ENCODE results near the gene GEMIN2.
"Not testable (repeated sequence)": the region's sequence is repeated elsewhere in the genome, so short reads cannot be mapped to it uniquely, and the experiment has no call there.

GEMIN2 gene

DNA sequence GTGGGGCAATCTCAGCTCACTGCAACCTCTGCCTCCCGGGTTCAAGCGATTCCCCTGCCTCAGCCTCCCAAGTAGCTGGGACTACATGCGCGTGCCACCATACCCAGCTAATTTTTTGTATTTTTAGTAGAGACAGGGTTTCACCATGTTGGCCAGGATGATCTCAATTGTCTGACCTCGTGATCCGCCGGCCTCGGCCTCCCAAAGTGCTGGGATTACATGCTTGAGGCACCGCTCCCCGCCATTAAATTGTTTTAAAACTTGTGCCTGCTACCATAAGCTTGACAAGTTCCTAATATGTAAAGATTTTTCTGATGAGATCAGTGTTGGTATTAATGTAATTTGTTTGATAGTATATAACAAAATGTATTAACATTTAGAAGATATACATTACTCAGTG lies 14.9 kb upstream of the GEMIN2 start:
- H3K9ac ChIP-seq (ENCODE audit: low read length) = not testable (repeated sequence)
- H3K4me1 ChIP-seq (ENCODE audit: control insufficient read depth, insufficient read depth, low read length) = peaks cover 21% of the 10 kb centered on the region

GRCh38 chr14:39099748-39100147 lies 14.4 kb upstream of the GEMIN2 start:
- Histone ChIP-seq H3K27me3 (ENCODE audit: control insufficient read depth, insufficient read depth, low read length) (no peaks in the 10 kb centered on the region), H3K9ac (ENCODE audit: low read length) (no peak overlapping the region), H3K4me1 (ENCODE audit: control insufficient read depth, insufficient read depth, low read length) (peaks cover 24% of the 10 kb centered on the region), H3K4me3 (ENCODE audit: low read length) (no peak overlapping the region), H3K36me3 (ENCODE audit: control insufficient read depth, insufficient read depth, low read length) (no peaks in the 10 kb centered on the region), H3K9me3 (ENCODE audit: control insufficient read depth, low read length) (no peaks in the 10 kb centered on the region)

More for the DNA sequence above, 14.9 kb upstream of the GEMIN2 start:
- not testable (repeated sequence) for H3K27me3 ChIP-seq (ENCODE audit: control insufficient read depth, insufficient read depth, low read length); H3K4me3 ChIP-seq (ENCODE audit: low read length); H3K9me3 ChIP-seq (ENCODE audit: control insufficient read depth, low read length); H3K36me3 ChIP-seq (ENCODE audit: control insufficient read depth, insufficient read depth, low read length)

- H3K9me3 ChIP-seq (ENCODE audit: control insufficient read depth, low read length) = no peaks in the 10 kb centered on the region
- peak overlapping the region; percentile 38 for H3K4me3 ChIP-seq (ENCODE audit: low read length)
- no peaks in the 10 kb centered on the region for H3K27me3 ChIP-seq (ENCODE audit: control insufficient read depth, insufficient read depth, low read length)
- peaks cover 24% of the 10 kb centered on the region for H3K4me1 ChIP-seq (ENCODE audit: control insufficient read depth, insufficient read depth, low read length)
- H3K9ac ChIP-seq (ENCODE audit: low read length) = peak overlapping the region; percentile 98
- no peaks in the 10 kb centered on the region for H3K36me3 ChIP-seq (ENCODE audit: control insufficient read depth, insufficient read depth, low read length)
Observed at GRCh38 chr14:39102265-39102968, 11.7 kb upstream of the GEMIN2 start.

DNA sequence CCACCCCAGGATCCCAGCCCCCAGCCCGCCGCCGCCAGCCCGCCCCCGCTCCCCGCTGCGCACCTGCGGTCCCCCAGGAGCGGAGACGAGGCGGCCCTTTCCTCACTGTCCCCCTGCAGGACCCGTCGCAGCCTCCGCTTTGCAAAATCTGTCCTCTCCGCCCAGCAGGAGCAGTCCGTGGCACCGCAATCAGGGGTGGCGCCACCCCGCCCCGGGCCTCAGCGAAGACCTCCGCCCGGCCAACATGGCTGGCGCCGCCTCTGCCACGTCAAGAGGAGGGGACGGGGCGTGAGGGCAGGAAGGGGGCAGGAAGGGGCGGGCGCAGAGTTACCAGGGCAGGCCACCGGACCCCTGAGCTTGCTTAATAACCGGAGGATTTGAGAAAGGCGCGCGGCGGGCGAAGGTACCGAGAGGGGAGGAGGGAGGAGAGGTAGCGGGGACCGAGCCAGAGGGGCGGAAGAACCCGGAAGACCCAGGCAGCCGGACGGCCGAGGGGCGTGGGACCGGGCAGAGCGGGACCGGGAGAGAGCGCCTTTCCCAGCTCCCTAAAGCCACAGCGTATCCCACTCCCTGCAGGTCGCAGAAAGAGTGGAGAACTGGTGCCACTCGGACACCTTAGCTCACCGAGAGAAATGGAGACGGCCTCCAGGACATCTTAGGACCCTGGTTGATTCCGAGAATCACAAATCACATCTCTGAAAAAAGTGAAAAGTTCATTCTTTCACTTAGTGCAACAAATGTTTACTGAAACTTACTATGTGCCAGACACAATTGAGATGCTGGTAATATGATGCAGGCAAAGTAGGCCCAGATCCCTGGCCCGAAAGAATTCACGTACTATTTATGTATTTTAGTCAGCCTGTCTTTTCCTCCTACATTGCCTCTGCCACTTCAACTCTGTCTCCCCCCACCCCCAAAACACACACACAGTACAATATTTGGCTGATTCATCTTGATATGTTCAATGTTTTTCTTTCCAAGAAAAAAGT lies 10.9 kb upstream of the GEMIN2 start, which contains the start of gene SEC23A:
Gene SEC23A (minus strand): TSS at position 267 of the 989 bp plus-strand sequence. CDS start 7,117 bp downstream, outside the sequence.
- Histone ChIP-seq H3K9me3 (ENCODE audit: control insufficient read depth, low read length) (no peaks in the 10 kb centered on the region), H3K4me1 (ENCODE audit: control insufficient read depth, insufficient read depth, low read length) (peaks cover 20% of the 10 kb centered on the region), H3K27me3 (ENCODE audit: control insufficient read depth, insufficient read depth, low read length) (no peaks in the 10 kb centered on the region), H3K36me3 (ENCODE audit: control insufficient read depth, insufficient read depth, low read length) (no peaks in the 10 kb centered on the region), H3K4me3 (ENCODE audit: low read length) (peak within 1 kb of the TSS; percentile 74), H3K9ac (ENCODE audit: low read length) (peak within 1 kb of the TSS; percentile 98)

DNA sequence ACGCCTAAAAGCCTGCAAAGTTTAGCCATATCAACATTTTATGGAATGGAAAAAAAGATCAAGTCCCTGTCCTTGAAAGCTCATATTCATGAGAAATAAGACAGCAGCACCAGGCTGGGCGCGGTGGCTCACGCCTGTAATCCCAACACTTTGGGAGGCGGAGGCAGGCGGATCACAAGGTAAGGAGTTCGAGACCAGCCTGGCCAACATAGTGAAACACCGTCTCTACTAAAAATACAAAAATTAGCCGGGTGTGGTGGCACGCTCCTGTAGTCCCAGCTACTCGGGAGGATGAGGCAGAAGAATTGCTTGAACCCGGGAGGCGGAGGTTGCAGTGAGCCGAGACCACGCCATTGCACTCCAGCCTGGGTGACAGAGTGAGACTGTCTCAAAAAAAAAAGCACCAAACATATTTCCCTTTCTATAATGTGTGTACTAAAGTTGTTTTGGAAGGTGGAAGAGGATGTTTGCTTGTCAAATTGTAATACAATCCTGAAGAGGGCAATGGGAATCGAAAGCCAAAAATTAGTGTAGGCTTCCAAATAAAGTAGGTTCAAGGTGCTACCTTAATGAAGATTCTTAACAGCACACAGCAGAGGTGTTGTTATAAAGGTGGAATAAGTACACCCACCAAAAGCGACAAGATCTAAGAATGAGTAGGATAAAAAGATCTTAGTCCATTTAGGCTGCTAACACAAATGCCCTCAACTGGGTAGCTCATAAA lies 9.9 kb upstream of the GEMIN2 start:
- H3K4me3 ChIP-seq (ENCODE audit: low read length) = peak overlapping the region; percentile 74

GRCh38 chr14:39107591-39107996 lies 6.5 kb upstream of the GEMIN2 start:
- H3K27me3 ChIP-seq (ENCODE audit: control insufficient read depth, insufficient read depth, low read length) = no peaks in the 10 kb centered on the region
- H3K9me3 ChIP-seq (ENCODE audit: control insufficient read depth, low read length) = no peaks in the 10 kb centered on the region
- H3K4me1 ChIP-seq (ENCODE audit: control insufficient read depth, insufficient read depth, low read length) = peaks cover 13% of the 10 kb centered on the region
- H3K9ac ChIP-seq (ENCODE audit: low read length) = no peak overlapping the region
- H3K4me3 ChIP-seq (ENCODE audit: low read length) = no peak overlapping the region
- no peaks in the 10 kb centered on the region for H3K36me3 ChIP-seq (ENCODE audit: control insufficient read depth, insufficient read depth, low read length)

More for the DNA sequence above, 9.9 kb upstream of the GEMIN2 start:
- H3K9ac ChIP-seq (ENCODE audit: low read length) = peak overlapping the region; percentile 98
- H3K27me3 ChIP-seq (ENCODE audit: control insufficient read depth, insufficient read depth, low read length); H3K36me3 ChIP-seq (ENCODE audit: control insufficient read depth, insufficient read depth, low read length); H3K9me3 ChIP-seq (ENCODE audit: control insufficient read depth, low read length): not testable (repeated sequence)
- peaks cover 21% of the 10 kb centered on the region for H3K4me1 ChIP-seq (ENCODE audit: control insufficient read depth, insufficient read depth, low read length)

DNA sequence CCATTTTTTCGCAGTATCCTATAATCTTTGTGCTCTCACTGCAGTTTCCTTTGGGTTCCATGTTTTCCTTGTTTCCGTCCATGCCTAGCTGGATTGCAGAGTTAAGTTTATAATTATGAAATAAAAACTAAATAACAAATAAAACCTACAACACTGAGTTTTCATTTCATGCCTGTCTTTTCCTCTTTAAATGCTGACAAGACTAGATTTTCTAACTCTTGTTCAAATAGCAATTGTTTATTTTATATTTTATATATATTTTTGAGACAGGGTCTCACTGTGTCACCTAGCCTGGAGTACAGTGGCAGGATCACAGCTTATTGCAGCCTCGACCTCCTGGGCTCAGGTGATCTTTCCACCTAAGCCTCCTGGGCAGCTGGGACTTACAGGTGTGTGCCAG lies 5.3 kb upstream of the GEMIN2 start:
- H3K4me1 ChIP-seq (ENCODE audit: control insufficient read depth, insufficient read depth, low read length) = peaks cover 12% of the 10 kb centered on the region
- H3K4me3 ChIP-seq (ENCODE audit: low read length) = no peak overlapping the region
- no peak overlapping the region for H3K9ac ChIP-seq (ENCODE audit: low read length)
- no peaks in the 10 kb centered on the region for H3K36me3 ChIP-seq (ENCODE audit: control insufficient read depth, insufficient read depth, low read length)
- no peaks in the 10 kb centered on the region for H3K27me3 ChIP-seq (ENCODE audit: control insufficient read depth, insufficient read depth, low read length)
- H3K9me3 ChIP-seq (ENCODE audit: control insufficient read depth, low read length) = no peaks in the 10 kb centered on the region

- Histone ChIP-seq H3K4me3 (ENCODE audit: low read length) (no peak overlapping the region), H3K9me3 (ENCODE audit: control insufficient read depth, low read length) (no peaks in the 10 kb centered on the region), H3K27me3 (ENCODE audit: control insufficient read depth, insufficient read depth, low read length) (no peaks in the 10 kb centered on the region), H3K36me3 (ENCODE audit: control insufficient read depth, insufficient read depth, low read length) (no peaks in the 10 kb centered on the region), H3K9ac (ENCODE audit: low read length) (peak overlapping the region; percentile 45), H3K4me1 (ENCODE audit: control insufficient read depth, insufficient read depth, low read length) (peaks cover 10% of the 10 kb centered on the region)
Observed at GRCh38 chr14:39109893-39110715, 4.0 kb upstream of the GEMIN2 start.

GRCh38 chr14:39113685-39114072 lies 444 bp upstream of the GEMIN2 start:
- Histone ChIP-seq H3K36me3 (ENCODE audit: control insufficient read depth, insufficient read depth, low read length) (no peaks in the 10 kb centered on the region), H3K27me3 (ENCODE audit: control insufficient read depth, insufficient read depth, low read length) (no peaks in the 10 kb centered on the region), H3K4me3 (ENCODE audit: low read length) (peak overlapping the region; percentile 72), H3K4me1 (ENCODE audit: control insufficient read depth, insufficient read depth, low read length) (peaks cover 11% of the 10 kb centered on the region), H3K9me3 (ENCODE audit: control insufficient read depth, low read length) (no peaks in the 10 kb centered on the region), H3K9ac (ENCODE audit: low read length) (peak overlapping the region; percentile 71)

GRCh38 chr14:39122330-39123138 lies 8.4 kb downstream of the GEMIN2 start:
- no peaks in the 10 kb centered on the region for H3K36me3 ChIP-seq (ENCODE audit: control insufficient read depth, insufficient read depth, low read length)
- no peaks in the 10 kb centered on the region for H3K27me3 ChIP-seq (ENCODE audit: control insufficient read depth, insufficient read depth, low read length)
- H3K9ac ChIP-seq (ENCODE audit: low read length) = no peak overlapping the region
- H3K4me3 ChIP-seq (ENCODE audit: low read length) = no peak overlapping the region
- no peaks in the 10 kb centered on the region for H3K9me3 ChIP-seq (ENCODE audit: control insufficient read depth, low read length)
- no peaks in the 10 kb centered on the region for H3K4me1 ChIP-seq (ENCODE audit: control insufficient read depth, insufficient read depth, low read length)

Data from mucosa of stomach (tissue), 1 donor.